NCI-H446 treated with DMSO at 0.1 percent for 48 hours (cell line): ENCODE data around the gene IMP4.

Source experiments
- DNase-seq: peaks from one replicate; lab custom pipeline; 2025; lab: John Stamatoyannopoulos, UW

The IMP4 gene

GRCh38 chr2:130357864-130358263, 15.2 kb downstream of the IMP4 start:
- no peak for DNase-seq

GRCh38 chr2:130358420-130359350, 16.0 kb downstream of the IMP4 start:
- no peak for DNase-seq

DNA sequence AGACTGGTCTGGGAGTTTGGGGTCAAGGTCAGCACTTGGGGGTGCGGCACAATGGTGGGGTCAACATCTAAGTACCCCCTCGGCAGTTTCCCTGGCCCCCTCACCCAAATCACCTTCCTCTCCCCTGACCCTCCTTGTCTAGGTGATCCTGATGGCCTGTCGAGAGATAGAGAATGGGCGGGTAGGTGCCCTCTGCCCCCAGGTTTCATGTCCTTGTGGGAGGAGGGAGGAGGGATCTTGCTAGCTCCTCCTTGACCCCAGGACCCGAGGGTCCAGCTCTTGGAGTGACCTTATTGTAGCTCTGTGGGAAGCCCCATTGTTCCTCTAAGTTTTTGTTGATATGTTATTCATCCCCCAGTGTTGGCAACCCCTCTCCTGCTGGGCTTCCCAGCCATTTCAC, 16.8 kb downstream of the IMP4 start:
- no peak for DNase-seq

DNA sequence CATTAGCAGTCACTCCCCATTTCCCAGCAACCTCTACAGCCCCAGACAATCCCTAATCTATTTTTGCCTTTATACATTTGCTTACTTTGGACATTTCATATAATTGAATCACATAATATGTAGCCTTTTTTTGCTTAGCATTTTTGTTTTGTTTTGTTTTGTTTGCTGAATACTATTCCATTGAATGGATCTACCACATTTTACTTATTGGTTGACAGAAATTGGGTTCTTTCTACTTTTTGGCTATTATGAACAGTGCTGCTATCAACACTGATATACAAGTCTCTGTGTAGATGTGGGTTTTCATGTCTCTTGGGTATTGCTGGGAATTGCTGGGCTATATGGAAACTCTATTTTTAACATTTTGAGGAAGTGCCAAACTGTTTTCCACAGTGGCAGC, 20.8 kb downstream of the IMP4 start:
- no peak for DNase-seq

DNA sequence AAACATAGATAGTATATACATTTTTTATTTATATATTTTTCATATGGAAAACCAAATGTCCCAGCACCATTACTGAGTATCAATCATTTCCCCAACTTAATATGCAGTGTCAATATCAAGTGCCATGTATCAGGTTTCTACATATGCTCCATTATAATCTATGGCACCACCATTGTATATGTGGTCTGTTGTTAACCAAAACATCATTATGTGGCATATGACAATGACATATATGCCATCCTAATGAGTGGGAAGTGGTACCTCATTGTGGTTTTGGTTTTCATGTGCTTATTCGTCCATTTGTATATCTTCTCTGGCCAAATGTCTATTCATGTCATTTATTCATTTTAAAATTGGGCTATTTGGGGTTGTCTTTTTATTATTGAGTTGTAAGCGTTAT, 22.4 kb downstream of the IMP4 start:
- no peak for DNase-seq

- no peak for DNase-seq
Observed at GRCh38 chr2:130365963-130366362, 23.3 kb downstream of the IMP4 start.

DNA sequence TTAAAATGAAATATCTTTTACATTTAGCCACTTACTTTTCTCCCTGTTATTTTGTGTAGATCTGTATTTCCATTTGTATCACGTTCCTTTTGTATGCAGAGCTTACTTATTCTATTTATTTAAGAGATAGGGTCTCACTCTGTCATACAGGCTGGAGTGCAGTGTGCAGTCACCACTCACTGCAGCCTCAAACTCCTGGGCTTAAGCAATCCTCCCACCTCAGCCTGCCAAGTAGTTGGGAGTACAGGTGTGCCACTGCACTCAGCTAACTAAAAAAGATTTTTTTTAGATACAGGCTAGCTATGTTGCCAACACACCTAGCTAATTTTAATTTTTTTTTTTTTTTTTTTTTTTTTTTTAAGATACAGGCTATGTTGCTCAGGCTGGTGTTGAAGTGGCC, 24.0 kb downstream of the IMP4 start:
- no peak for DNase-seq

DNA sequence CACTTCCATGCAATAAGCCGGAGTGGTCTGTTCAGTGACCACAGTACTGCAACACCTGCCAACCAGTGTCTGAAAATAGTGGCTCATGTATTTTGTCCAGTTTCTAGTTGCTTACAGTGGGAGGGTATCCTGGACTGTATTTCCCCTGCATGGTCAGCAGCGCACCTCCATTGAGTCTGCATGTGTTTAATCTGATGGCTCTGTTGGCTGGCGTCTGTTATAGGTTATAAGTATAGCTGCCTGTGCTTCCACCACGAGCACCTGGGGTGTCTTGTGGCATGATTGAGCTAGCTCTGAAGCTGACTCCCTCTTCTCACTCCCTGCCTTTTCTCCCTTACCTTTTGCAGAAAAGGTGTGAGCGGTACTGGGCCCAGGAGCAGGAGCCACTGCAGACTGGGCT, 26.1 kb downstream of the IMP4 start:
- no peak for DNase-seq

DNA sequence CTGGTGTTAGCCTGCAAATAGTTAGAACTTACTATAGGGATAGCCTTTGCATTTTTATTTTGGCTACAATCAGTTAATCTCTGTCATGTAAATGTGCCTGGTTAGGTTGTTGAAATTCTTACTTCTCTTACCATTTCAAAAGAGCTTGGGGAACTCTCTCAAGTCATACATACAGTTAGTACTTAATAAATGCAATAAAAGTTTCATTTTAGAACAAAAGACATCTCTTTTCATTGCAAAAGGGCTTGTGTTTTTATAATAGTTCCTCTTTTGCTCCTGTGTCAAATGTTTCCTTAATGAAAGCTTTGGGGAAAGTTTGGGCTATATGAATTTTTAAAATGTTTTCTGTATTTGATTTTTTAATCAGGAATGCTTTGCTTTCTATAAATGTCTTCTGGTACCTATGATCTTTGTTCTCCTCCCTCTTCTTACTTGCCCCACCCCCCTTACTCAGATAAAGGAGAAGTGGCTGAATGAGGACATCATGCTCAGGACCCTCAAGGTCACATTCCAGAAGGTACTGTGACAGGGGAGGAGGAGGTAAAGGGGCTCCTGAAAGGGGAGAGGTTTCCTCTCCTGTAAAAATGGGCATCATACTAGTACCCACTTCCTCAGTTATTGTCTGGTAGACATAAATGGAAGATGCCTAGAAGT, 26.7 kb downstream of the IMP4 start:
- DNase-seq: no peak

DNA sequence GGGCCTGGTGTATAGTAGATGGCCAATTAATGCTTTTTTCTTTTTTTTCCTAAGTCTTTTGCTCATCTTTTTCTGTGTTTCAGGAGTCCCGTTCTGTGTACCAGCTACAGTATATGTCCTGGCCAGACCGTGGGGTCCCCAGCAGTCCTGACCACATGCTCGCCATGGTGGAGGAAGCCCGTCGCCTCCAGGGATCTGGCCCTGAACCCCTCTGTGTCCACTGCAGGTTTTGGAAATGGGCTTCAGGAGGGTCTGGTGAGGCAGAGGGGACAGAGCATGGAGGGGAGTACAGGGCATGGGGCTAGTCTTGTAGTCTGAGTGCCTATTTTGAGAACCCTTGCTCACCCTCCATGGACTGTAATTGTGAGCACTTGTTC, 27.3 kb downstream of the IMP4 start:
- no peak for DNase-seq

DNA sequence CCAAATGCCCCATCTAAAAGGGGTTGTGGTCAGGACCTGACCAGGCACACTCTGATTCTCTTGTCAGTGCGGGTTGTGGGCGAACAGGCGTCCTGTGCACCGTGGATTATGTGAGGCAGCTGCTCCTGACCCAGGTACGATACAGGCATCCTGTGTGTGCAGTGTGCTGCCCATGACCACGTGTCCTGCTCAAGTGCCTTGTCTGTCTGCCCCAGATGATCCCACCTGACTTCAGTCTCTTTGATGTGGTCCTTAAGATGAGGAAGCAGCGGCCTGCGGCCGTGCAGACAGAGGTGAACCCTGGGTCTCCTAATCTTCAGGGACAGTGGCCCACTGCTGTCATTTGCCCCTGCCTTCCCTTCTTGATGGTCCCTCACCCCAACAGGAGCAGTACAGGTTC, 27.8 kb downstream of the IMP4 start:
- DNase-seq: no peak

GRCh38 chr2:130371723-130372054, 29.0 kb downstream of the IMP4 start:
- DNase-seq: no peak

GRCh38 chr2:130372055-130372832, 29.5 kb downstream of the IMP4 start:
- DNase-seq: peak; percentile 61

DNA sequence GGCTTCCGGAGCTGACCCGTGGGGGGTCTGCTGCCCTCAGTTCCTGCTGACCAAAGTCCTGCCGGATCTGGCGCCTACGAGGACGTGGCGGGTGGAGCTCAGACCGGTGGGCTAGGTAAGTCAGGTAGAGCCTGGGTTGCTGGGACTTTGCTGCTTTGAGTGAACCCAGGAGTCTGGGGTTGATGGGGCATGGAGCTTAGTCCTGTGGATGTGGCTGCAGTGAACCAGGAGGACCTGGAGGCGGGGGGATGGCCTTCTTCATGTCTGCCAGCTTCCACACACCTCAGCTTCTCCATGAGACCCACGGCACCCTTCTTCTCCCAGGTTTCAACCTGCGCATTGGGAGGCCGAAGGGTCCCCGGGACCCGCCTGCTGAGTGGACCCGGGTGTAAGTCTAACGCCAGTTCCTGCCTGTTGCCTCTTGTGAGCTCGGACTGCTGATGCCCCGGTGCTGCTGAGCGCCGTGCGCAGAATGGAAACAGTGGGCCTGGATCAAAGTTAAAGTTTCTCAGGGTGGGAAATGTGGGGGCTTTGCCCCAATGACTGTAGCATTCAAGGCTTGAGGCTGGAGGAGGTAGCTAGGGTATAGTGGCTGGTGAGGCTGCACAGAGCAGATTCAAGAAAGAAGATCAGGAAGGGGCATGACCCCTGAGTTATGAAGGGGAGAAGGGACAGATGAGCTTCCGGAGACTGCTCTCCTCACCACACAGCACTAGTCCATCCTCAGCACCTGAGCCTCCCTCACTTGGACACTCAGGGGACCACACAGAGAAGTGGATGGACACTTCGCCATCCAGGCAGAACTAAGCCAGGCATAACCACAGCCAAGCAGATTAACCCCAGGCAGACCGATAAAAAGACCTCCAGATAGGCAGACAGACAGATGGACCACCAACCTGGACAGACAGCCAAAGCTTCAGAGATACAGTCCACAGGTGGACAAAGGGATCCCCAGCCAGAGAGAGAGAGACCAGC, 30.4 kb downstream of the IMP4 start:
- no peak for DNase-seq

DNA sequence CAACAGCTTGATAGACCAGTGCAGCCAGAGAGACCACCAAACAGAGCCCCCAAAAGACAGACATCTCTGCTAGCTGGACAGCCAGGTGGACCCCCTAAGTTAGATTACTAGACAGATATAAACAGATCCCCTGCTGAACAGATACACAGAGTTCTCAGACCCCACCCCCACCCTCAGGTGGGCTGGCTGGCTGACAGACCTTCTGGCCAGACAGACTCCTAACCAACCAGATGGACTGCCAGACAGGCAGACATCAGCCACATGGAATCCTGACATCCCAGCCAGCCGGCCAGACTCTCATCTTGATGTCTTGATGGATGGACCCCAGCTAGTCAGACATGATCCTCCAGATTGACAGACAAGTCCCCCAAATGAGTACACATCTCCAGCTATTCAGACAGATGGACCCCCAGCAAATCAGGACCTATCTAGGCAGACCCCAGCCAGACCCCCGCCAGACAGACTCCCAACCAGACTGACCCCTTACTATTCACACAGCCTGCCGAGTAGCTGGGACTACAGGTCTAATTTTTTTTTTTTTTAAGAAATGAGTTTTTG, 31.2 kb downstream of the IMP4 start:
- DNase-seq: no peak

DNA sequence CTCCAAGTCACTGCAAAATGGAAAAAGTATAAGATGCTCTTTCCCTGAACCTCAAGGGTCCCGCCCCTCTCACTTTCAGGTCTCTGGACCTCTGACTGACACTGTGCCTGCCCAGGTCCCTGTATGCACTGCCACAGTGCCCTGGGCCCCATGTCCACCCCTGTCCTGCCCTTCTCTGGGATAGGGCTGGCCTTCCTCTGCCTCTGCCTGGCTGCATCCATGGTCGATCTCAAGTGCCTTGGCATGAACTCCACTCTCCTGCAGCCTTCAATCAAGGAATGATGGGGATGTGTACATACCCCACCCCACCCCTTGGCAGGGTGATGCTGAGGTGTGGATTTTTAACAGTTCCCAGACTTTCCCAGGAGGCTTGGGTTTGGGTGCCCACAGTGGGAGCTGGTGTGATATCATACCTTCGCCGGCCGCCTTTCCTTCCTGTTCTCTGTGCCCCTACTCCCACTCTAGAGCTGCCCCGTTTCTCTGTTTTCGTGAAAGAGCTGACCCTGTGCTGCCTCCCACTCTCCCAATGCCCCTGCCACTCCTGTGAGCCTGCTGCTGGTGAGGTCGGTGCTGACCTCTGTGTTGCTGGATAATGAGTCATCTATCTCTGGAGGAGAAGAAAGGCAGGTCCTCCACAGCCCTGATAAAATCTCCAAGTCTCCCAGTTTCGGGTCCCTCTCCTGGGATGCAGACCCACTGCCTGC, 32.0 kb downstream of the IMP4 start:
- DNase-seq: no peak

DNA sequence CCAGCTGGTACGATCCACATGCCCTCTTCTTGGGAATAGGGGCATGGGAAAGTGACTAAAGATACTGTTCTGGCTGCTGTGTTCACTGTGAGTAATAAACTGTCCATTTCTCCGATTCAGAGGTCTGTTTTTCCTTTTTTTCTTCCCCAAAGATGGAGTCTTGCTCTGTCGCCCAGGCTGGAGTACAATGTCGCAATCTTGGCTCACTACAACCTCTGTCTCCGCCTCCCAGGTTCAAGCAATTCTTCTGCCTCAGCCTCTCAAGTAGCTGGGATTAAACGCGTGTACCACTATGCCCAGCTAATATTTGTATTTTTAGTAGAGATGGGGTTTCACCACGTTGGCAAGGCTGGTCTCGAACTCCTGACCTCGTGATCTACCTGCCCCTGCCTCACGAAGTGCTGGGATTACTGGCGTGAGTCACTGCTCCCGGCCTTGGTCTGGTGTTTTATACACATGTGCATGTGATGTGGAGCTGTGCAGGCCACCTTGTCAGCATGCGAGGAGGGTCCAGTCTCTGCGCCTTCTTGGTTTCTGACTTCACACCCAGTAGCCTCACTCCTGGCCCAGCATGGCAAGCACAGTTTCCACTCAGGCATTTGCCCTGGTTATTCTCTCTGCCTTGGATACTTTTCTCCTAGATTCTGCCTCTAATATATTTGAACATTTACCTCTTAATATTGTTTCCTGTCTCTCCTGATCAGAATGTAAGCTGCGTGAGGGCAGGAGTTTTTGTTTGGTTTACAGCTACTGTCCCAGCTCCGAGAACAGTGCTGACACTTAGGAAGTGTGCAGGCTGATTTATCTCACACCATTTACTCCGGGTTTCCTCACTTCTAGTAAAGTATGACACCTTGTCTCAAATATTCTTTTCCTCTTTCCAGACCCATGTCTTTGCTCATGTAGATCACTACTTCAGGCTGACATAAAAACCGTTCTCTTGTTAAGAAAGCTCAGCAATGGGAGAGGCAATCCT, 32.9 kb downstream of the IMP4 start:
- DNase-seq: no peak

DNA sequence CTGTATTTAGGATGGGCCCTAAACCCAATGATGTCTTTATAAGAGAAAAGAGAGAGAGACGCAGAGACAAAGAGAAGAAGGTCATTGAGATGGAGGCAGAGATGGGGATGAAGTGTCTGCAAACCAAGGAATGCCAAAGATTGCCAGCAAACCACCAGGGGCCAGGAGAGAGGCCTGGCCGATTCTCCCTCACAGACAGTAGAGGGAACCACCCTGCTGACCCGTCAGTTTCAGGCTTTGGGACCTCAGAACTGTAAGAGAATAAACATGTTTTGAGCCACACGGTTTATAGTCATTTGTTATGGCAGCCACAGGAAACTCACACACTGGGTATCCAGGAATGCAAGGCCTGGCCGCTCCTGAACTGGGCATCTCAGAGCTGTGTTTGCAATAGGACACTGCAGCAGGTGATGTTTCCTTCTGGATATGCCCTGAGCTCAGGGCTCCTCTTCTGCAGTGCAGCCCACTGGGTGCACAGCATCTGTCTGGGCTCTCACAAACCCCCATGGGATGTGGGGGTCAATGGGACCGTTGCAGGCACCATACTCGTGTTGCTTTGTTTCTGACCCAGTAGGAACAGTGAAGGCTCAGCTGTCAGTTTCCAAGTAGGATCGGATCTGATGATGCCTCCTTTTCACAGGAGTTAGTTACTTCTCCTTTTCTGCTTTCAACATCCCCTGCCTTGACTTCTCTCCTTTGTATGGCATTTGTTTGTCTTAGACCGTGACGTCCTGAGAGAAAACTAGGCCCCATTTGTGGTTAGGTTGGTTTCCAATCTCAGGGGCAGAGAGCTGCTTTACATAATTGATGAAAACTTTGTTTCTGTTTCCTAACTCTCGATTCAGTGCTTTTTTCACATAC, 34.0 kb downstream of the IMP4 start:
- DNase-seq: no peak

GRCh38 chr2:130377491-130377890, 34.8 kb downstream of the IMP4 start:
- DNase-seq: no peak
